Motor neuron (in vitro differentiated cells): Measurements from ENCODE around the gene TARS2. TPM values are rescaled to one million over a fixed set of nuclear protein-coding genes. Genes with fewer than 3 reads are reported as not detected.

Experiments
- ATAC-seq, 8 experiments: fragments of 200-7000 bp; cut with Tn5 transposase; replicated peaks in 6 of 8; 2 replicates each; pipeline ENCODE4 v1.8.0; 2021; ENCODE audit warnings: mild to moderate bottlenecking in 8 of 8, moderate library complexity in 8 of 8
- H3K27ac ChIP-seq, 2 donors: fragments of 250-450 bp; sonication (Bioruptor Pico); 2 replicates each; pipeline ENCODE4 v1.9.0; 2021; ENCODE audit warnings: antibody characterized with exemption in 2 of 2, mild to moderate bottlenecking in 2 of 2, moderate library complexity in 1 of 2
- H3K4me1 ChIP-seq, 2 donors: fragments of 250-450 bp; sonication (Bioruptor Pico); replicated peaks in 1 of 2; 2 replicates each; pipeline ENCODE4 v1.6.1; 2021; ENCODE audit warnings: antibody characterized with exemption in 2 of 2, mild to moderate bottlenecking in 2 of 2, moderate library complexity in 1 of 2
- H3K4me3 ChIP-seq, 5 donors: fragments of 250-450 bp; sonication (Bioruptor Pico); 2 replicates each; pipeline ENCODE4 v1.9.0; 2021; ENCODE audit warnings: antibody characterized with exemption in 5 of 5, mild to moderate bottlenecking in 5 of 5, moderate library complexity in 4 of 5
- WGBS, 10 experiments: fragments of 450-650 bp; shearing (Covaris generic); methylation state at CpG; one replicate each; pipeline ENCODE4 v1.0.0; 2022; 5-methylcytosine and 5-hydroxymethylcytosine counted together
- in situ Hi-C, 9 experiments: fragments of 400-800 bp; cut with MboI; loops; one replicate each; pipeline ENCODE4 v1.15.0; 2021; ENCODE audit warnings: low sequenced_read_pairs in 9 of 9, low pct_unique_long_range_greater_than_20kb in 2 of 9; ENCODE audit not compliant: unreplicated experiment in 9 of 9
- total RNA-seq, 8 experiments: library from RNA; unstranded; fragments of 300-600 nt; gene quantifications; 2 replicates each; pipeline versions ENCODE4 v1.2.3 to v1.2.4, GENCODE V29; 2022

Gene TARS2
- total RNA-seq, 8 experiments from 2014 or later, result 24.1 to 51.0 (median 35.8) TPM

- Histone ChIP-seq H3K27ac (no peak overlapping the region), H3K4me3 (no peak overlapping the region), H3K4me1 (no peaks in the 10 kb centered on the region)
- in situ Hi-C loops, result no loop called here
- peak in 3 of 8 experiments; percentile 11 to 80 (median 41) for ATAC-seq
- WGBS, 10 experiments, result 17 to 89% (median 75%) methylated on average over 1 to 4 of the region's 4 CpGs
Measured at GRCh38 chr1:150477733-150478132, 9.5 kb upstream of the TARS2 start.

GRCh38 chr1:150479370-150479769 lies 7.8 kb upstream of the TARS2 start:
- in situ Hi-C loops, result no loop called here
- no peak for ATAC-seq
- Histone ChIP-seq H3K4me1 (no peaks in the 10 kb centered on the region), H3K4me3 (no peak overlapping the region), H3K27ac (no peak overlapping the region)
- 31 to 80% (median 63%) methylated on average over 1 to 4 of the region's 4 CpGs; no CpG with 5 or more reads in 1 of the 10 experiments for WGBS, 10 experiments

DNA sequence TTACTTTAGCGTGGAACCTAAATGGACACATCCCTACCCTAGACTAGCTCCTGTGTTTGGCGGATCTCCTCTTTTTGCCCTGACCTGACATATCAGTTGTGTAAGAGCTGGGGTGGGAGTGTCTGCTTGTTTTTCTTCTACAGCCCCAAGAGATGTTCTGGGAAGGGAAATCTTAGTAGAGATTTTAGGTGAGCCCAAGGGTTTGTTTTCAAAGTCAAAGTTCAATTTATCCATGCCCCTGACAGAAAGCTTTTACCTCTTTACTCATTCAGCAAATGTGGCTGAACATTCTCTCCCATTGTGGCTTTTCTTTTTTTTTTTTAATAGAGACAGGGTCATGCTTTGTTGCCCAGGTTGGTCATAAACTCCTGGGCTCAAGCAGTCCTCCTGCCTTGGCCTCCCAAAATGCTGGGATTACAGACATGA lies 7.3 kb upstream of the TARS2 start:
- in situ Hi-C loops, result no loop called here
- Histone ChIP-seq H3K4me1 (no peaks in the 10 kb centered on the region), H3K27ac (no peak overlapping the region), H3K4me3 (no peak overlapping the region)
- ATAC-seq, result no peak
- 71 to 100% (median 80%) methylated on average over 1 to 2 of the region's 2 CpGs; no CpG with 5 or more reads in 1 of the 10 experiments for WGBS, 10 experiments

GRCh38 chr1:150484431-150484830 lies 2.8 kb upstream of the TARS2 start:
- Histone ChIP-seq H3K27ac (no peak overlapping the region), H3K4me3 (no peak overlapping the region), H3K4me1 (peaks cover 5 to 6% of the 10 kb centered on the region in 2 donors)
- ATAC-seq, result no peak
- WGBS, 10 experiments, result 21 to 100% (median 88%) methylated on average over 2 to 4 of the region's 5 CpGs; no CpG with 5 or more reads in 1 of the 10 experiments
- in situ Hi-C loops, result no loop called here

DNA sequence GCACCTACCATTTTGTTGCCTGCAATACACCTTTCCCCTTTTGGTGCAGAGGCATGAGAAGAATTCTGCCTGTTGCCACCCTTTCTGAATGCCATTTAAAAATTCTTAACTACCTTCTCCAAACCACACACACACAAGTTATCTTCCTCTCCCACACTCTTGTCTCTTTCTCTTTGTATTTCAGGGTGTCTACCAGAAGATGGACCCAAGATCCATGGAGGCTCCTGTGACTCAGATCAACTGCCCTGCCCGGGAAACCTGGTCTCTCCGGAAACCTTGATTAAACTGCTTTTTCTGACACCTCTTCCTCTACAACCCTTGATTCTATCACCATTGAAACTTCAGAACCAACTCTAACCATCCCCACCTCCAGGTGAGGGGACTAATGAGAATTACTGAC lies 2.4 kb upstream of the TARS2 start:
- H3K27ac ChIP-seq, result no peak overlapping the region
- in situ Hi-C loops, result no loop called here
- peak in 1 of 8 experiments; percentile 6 for ATAC-seq
- H3K4me1 ChIP-seq, result peaks cover 5 to 6% of the 10 kb centered on the region in 2 donors
- no peak overlapping the region for H3K4me3 ChIP-seq
- WGBS, 10 experiments, result 0 to 67% (median 34%) methylated on average over 1 to 2 of the region's 2 CpGs; no CpG with 5 or more reads in 4 of the 10 experiments

- Histone ChIP-seq H3K4me1 (peaks cover 5 to 6% of the 10 kb centered on the region in 2 donors), H3K27ac (peak overlapping the region; percentile 79 to 86), H3K4me3 (peak overlapping the region; percentile 78 to 92 (median 83))
- WGBS, 10 experiments, result 0 to 20% (median 6%) methylated on average over 1 to 7 of the region's 7 CpGs; no CpG with 5 or more reads in 4 of the 10 experiments
- no peak for ATAC-seq
- in situ Hi-C loops, result no loop called here
Measured at GRCh38 chr1:150487763-150488115, 520 bp downstream of the TARS2 start.

GRCh38 chr1:150493175-150493574 lies 6.0 kb downstream of the TARS2 start:
- Histone ChIP-seq H3K4me1 (peaks cover 1 to 2% of the 10 kb centered on the region in 2 donors), H3K4me3 (no peak overlapping the region), H3K27ac (no peak overlapping the region)
- in situ Hi-C loops, result no loop called here
- 60 to 100% (median 95%) methylated on average over 1 to 7 of the region's 8 CpGs; no CpG with 5 or more reads in 2 of the 10 experiments for WGBS, 10 experiments
- no peak for ATAC-seq

- H3K4me3 ChIP-seq, result no peak overlapping the region
- H3K27ac ChIP-seq, result no peak overlapping the region
- no peak for ATAC-seq
- no peaks in the 10 kb centered on the region for H3K4me1 ChIP-seq
- in situ Hi-C loops, result no loop called here
- WGBS, 10 experiments, result 88 to 100% (median 100%) methylated on average over 1 to 6 of the region's 10 CpGs; no CpG with 5 or more reads in 4 of the 10 experiments
Measured at GRCh38 chr1:150498342-150498741, 11.1 kb downstream of the TARS2 start.

DNA sequence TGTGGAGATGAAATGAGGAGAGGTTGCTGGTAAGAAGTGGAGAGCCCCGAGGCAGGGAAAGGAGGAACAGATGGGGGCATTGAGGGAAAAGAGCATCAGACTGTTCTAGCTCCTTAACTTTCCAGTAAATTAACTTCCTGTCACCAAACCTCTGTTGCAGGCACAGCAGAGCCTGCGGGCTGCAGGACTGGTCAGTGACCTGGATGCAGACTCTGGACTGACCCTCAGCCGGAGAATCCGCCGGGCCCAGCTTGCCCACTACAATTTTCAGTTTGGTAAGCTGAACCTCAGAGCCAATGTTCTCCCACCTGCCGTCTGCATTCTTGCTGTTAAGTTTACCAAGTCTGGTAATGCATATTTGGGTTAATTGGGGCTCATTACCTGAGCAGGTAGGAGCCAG lies 18.2 kb downstream of the TARS2 start:
- no peak for ATAC-seq
- in situ Hi-C loops, result no loop called here
- Histone ChIP-seq H3K27ac (no peak overlapping the region), H3K4me3 (no peak overlapping the region), H3K4me1 (peaks cover 17 to 19% of the 10 kb centered on the region in 2 donors)
- 67 to 100% (median 92%) methylated on average over 1 to 5 of the region's 6 CpGs; no CpG with 5 or more reads in 3 of the 10 experiments for WGBS, 10 experiments

GRCh38 chr1:150507912-150508864 lies 21.0 kb downstream of the TARS2 start, which contains the start of gene ECM1:
Gene ECM1 (plus strand): TSS chr1:150508109. CDS start chr1:150508210, 101 bp downstream.
- in situ Hi-C loops, result no loop called here
- peak within 1 kb of the TSS; percentile 26 to 81 for H3K27ac ChIP-seq
- ATAC-seq, result peak; percentile 80 to 95 (median 86)
- WGBS, 10 experiments, result 0 to 60% (median 28%) methylated on average over 1 to 6 of the region's 7 CpGs; no CpG with 5 or more reads in 3 of the 10 experiments
- peaks cover 17 to 19% of the 10 kb centered on the region in 2 donors for H3K4me1 ChIP-seq
- H3K4me3 ChIP-seq, result no peak within 1 kb of the TSS

- Histone ChIP-seq H3K27ac (peak overlapping the region in 1 of 2 donors; percentile 81), H3K4me1 (peaks cover 17 to 19% of the 10 kb centered on the region in 2 donors), H3K4me3 (no peak overlapping the region)
- in situ Hi-C loops, result no loop called here
- peak in 2 of 8 experiments; percentile 21 to 39 for ATAC-seq
- WGBS, 10 experiments, result 32 to 92% (median 58%) methylated on average over 2 of the region's 4 CpGs; no CpG with 5 or more reads in 6 of the 10 experiments
Measured at GRCh38 chr1:150508982-150509381, 21.8 kb downstream of the TARS2 start.

DNA sequence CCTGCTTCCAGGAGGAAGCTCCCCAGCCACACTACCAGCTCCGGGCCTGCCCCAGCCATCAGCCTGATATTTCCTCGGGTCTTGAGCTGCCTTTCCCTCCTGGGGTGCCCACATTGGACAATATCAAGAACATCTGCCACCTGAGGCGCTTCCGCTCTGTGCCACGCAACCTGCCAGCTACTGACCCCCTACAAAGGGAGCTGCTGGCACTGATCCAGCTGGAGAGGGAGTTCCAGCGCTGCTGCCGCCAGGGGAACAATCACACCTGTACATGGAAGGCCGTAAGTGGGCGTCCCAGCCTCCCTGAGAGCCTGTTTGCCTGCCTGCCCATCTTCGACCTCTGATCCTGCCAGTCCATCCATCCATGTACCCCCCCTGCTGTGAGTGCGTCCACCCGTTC lies 24.3 kb downstream of the TARS2 start:
- 80 to 100% (median 96%) methylated on average over 2 to 11 of the region's 12 CpGs; no CpG with 5 or more reads in 3 of the 10 experiments for WGBS, 10 experiments
- no peak for ATAC-seq
- Histone ChIP-seq H3K4me3 (no peak overlapping the region), H3K4me1 (peaks cover 18 to 19% of the 10 kb centered on the region in 2 donors), H3K27ac (no peak overlapping the region)
- in situ Hi-C loops, result no loop called here

DNA sequence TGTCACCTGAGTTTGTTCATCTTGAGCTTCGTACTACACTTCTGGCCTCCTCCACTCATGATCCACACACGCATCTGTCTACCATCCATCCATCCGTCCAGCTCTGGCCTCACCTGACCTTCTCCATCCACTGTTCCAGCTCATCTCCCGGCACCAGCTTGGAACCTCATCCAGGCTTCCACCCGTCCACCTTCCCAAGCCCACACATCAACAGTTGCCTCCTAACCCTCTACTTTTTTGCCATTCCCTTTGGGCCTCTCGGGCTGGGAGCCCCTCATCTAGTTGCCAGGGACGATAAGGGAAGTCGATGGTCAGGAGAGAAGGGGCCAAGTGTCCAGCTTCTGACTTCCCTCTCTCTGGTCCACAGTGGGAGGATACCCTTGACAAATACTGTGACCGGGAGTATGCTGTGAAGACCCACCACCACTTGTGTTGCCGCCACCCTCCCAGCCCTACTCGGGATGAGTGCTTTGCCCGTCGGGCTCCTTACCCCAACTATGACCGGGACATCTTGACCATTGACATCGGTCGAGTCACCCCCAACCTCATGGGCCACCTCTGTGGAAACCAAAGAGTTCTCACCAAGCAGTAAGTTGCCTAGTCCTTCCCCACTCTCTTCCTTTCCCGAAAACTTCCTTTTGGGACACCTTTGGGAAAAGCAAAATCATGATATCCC lies 24.9 kb downstream of the TARS2 start:
- no peak overlapping the region for H3K4me3 ChIP-seq
- peaks cover 19 to 22% of the 10 kb centered on the region in 2 donors for H3K4me1 ChIP-seq
- no peak for ATAC-seq
- WGBS, 10 experiments, result 76 to 100% (median 91%) methylated on average over 2 to 13 of the region's 17 CpGs; no CpG with 5 or more reads in 1 of the 10 experiments
- in situ Hi-C loops, result no loop called here
- H3K27ac ChIP-seq, result no peak overlapping the region
